Stimulated activated naive CD8-positive, alpha-beta T cell treated with anti-CD3 and anti-CD28 coated beads, Interleukin-15, Interleukin-2, amounts not matched to agents 100 U/mL and 50 U/mL, for 24 hours (primary cell): ENCODE data around the gene TGM5.
"Not testable (repeated sequence)": the region's sequence is repeated elsewhere in the genome, so short reads cannot be mapped to it uniquely, and the experiment has no call there.

Experiments used
- ATAC-seq: fragments of 150-1000 bp; cut with Tn5 transposase; one replicate; pipeline ENCODE4 v1.10.0; 2021
- DNase-seq: peaks from one replicate; pipeline ENCODE4 v3.0.0; 2021

The TGM5 gene

DNA sequence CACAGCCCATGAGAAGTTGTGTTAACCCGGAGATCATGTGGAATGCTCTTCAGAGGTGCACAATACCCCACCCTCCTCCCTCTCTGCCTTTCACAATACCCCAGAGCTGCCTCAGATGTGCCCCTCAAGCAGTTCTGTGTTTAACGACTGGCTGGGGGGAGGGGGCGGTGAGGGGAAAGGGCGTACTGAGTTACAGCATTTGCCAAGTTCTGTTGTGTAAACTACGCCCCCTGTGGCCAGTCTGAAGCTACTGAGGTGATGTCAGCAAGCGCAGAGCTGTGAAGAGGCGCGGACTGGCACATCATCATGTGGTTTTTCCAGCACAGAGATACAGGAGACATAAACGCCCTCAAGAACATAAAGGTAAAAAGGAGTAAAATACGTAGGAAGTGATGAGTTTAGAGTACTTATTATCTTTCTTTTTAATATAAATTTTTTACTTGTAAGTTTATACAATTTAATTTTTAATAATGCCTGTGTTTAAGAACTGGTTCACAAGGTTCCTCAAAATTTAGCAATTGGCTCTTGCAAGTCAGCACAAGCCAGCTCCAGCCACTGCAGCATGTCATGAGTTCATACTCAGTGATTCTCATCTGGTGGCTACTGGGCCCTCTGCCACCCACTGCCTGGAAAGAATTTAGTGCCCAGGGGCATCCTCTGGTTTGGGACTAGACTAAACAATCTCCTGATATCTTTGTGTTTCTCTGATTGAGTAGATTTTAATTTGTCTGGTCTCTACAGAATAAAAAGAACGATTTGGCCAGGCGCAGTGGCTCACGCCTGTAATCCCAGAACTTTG, 47.6 kb downstream of the TGM5 start:
- DNase-seq (peak; percentile 19), ATAC-seq (no peak)

DNA sequence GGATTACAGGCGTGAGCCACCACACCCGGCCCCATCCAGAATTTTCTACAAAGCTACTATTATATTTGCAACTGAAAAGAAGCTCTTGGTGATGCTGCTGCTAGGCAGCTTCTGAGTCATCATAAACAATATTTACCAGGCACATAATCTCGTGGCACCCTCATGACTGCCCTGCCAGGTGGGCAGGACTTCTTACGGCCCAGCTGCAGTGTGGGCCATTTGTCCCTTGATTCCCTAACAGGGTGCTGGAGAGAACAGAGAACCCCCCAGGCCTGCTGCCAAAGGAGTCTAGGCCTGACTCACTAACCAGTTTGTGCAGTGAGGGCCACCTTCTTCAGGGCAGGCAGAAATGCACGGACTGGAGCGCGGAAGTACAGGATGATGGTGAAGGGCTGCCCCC, 50.8 kb downstream of the TGM5 start:
- DNase-seq (no peak), ATAC-seq (no peak)

DNA sequence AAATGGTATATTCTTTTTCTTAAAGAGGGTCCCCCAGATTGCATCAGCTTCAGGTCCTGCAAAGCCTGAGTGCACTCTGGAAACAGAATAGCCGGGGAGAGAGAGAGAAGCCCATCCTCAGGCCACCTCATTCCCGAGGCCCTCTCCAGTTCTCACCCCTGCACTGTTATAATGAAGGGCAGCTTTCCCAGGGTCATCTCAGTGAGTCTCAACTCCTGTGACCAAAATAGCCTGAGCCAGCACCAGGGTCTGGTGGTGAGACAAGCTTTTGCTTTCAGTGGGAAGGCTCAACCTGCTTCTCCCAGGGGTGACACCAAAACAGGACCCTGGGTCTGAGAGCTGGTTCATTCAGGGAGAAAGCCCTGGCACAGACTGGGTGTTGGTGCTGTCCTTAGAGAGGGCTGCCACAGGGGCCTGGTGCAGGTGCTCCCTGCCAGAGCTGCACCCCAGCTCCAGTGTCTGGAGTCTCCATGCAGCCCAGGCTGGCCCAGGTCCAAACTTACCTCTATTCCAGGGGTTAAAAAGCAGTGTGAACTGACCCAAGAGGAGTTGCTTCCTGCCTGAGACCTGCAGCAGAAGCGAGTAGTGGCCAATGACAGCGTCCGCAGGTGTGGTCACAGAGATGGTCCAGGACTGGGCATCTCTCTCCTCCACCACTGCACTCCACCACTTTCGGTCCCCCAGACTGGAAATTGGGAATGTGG, 52.0 kb downstream of the TGM5 start:
- DNase-seq (no peak), ATAC-seq (no peak)

DNA sequence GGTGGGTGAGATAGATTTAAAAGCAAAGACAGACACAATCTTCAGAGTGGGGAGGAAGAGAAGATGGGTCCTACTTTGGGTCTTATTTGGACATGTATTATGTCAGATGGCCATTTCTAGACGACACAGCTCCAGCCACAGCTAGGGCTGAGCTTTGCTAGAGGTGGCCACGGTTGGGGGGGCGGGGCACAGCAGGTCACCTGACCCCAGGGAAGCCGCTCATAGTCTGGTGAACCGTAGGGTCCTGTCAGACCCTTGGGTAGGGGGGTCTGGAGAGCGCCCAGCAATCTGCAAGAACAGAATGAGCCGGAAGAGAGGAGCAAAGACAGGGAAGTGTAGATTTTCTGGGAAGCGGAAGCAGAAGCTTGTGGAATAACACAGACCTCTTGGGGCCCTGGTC, 52.6 kb downstream of the TGM5 start:
- no peak for ATAC-seq
- DNase-seq, result no peak

DNA sequence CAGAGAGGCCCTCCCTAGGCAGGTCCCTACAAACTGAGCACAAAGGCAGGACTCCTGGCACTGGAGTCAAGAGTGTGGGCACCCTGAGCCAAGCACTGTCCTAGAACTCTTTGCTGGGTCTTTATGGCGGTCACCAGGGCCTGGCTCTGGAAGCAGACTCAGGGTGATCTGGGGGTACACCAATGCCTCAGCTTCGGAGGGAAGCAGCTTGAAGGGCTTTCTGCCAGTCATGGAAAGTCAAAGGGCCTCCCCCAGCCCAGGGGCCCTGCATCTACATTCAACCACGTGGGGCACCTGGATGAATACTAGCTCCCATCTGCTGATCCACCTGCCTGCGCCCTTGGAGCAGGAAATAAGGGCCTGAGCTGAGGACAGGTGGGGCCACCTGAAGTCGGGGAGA, 53.3 kb downstream of the TGM5 start:
- no peak for DNase-seq
- no peak for ATAC-seq

DNA sequence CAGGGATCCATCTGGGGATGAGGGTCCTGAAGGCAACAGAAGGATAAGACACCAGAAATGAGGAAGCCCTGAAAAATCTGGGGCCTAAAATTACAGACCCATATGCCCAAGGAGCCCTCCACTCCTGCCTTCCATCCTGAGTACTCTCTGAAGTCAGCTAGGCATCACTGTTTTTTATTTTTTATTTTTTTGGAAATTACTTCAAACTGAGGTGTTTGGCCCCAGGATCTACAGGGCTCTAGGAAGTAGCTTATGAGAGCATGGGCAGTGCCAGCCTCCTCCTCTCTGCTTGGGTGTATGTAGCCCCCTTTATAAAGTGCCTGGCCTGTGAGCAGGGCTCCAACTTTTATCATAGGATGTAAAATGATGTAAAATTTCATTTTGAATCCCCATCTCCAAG, 53.8 kb downstream of the TGM5 start:
- no peak for ATAC-seq
- no peak for DNase-seq

DNA sequence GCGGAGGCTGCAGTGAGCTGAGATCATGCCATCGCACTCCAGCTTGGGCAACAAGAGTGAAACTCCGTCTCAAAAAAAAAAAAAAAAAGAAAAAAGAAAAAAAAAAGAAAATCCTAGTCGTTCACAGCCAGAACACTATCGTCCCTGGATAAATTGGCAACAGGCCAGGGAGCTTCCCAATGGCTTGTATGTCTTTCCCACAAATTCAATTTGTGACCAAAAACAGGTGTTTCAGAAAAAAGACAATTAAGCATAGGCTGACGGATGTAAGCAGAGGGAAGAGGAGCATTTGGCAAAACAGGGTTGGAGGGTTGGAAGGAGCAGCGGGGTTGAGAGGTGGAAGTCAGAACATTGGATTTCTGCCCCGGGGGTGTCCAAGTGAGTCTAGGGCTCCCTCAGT, 54.4 kb downstream of the TGM5 start:
- ATAC-seq (no peak), DNase-seq (no peak)

DNA sequence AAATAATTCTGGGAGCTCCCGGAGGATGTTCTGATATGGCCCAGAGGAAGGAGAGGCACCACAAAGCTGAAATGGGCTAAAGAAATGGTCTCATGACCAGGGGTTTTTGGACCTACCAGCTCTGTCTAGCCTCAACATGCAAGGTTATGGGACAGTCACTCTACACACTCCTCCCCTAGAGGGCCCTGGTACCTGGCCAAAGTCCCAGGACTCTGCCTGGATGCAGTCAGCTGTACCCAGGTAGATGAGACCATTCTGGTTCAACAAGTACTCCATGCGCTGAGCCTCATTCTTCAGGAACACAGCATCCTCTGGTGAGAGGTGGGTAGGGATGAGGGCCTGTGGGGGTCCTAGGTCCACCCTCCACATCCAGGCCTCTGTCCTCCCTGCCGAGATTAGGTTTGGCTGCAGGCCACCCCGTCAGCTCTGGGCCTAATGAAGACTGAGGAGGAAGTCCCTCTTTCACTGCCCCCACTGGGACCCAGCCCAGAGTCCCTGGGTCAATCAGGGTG, 55.4 kb downstream of the TGM5 start:
- ATAC-seq (no peak), DNase-seq (no peak)

DNA sequence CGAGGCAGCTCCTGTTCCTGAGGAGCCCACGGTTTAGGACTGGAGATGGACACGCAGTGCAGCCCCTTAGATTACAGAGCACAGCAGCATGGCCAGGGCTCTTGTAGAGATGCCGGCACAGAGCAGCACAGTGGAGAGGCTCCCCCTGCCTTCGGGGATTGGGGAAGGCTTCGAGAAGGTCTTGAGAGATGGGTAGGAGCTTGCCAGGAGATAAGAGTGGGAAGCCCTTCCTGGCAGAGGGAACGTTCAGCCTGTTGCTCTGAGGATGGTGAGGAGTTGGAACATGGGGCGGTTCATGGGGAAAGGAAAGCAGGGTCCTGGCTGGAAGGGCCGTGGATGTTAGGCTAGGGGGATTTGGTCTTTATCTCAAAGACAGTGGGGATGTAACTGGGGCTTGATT, 55.9 kb downstream of the TGM5 start:
- no peak for ATAC-seq
- no peak for DNase-seq

DNA sequence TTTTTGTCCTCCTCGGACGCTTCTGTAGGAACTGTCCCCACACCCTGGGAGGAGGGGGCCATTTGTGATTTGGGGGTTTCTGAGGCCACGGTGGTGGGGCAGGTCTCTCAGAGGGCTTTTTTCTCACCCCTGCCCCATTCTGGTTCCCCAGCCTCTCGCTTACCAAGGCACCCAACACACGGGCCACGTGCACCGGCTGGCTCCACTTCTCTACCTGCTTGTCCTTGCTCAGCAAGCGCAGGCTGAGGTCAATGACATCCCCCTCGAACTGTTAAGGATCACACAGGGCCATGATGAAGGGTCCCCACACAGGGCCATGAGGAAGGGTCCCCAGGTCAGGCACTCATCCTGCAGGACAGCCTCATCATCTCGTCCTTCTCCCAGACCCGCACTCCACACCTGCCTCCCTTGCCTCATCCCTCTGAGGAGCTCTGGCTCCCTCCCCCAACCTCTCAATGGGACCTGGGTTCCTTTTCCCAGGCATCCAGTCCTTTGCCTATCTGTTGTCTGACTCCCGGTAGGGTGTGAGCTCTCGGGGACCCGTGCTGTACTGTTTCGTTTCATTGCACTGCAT, 56.5 kb downstream of the TGM5 start:
- ATAC-seq (no peak), DNase-seq (no peak)

DNA sequence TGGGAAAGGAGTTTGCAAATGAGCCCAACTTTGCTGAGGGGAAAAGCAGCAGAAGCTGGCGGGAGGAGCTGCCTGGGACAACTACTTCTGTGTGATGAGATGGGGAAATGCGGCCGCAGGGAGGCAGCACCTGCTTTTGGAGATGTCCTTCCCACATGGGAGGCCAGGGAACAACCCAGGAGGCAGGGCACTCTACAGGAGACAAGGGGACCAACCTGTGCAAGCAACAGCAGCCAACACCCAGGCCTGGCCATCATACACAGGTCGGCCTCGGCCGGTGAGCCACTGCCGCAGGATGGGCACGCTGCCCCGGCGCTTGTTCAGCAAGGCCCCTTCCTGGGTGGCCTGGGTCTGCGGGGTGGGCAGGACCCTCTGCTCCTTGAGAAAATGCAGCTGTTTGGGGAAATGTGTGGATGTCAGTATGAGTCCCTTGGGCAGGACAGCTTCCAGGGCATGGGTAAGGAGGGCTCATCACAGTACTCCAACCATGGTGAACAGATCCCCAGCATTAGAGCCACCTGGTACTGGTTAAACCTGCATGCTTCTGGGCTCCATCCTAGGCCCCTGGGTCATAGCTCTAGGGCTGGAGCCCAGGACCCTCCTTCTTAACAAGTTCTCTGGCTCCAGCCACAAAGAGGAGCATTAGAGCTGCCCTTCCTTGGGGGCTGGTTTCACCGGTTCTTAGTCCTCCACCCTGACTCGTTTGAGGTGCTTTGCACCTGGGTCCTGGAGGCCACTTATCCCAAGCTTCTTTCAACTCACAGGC, 57.5 kb downstream of the TGM5 start:
- DNase-seq (no peak), ATAC-seq (no peak)

DNA sequence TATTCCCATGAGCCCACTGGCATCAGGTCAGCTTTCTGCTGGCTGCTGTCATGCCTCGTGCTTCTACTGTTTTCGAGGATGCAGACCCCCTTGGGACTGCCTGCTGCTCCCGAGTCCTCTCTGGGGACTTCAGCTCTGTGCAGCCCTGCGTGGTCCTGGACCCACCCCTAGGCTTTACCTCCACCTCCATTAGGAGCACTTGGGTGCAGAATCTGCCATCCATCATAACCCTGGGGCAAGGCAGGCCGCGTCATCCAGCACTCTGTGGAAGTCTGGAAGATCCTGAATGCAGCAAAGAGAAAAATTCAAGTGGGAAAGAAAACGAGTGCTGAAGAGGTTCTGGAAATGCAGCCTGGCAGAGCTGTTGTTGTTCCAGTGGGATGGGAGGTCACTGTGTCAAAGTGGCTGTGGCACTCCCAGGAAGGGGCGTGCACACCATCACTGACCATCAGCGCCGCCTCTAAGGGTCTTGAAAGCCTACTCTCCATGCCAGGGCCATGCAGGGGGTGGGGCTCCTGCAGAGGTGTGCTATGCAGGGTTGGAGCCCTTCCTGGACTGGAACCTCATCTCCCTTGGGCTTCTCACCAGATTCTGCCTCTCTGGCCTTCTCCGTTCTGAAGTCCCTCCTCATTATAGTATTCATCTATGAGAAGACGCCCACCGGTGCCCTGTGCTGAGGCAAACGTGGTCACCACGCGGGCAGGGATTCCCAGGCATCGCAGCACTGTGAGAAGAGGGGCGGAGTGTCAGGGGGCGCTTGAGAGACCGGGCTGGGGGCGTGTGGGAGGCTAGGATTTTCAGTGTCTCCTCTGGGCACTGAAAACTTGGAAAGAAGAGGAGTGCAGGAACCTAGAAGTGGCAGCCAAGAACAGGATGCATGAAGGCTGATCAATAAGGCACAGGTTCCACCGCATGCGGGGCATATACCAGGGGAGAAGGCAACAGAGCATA, 58.4 kb downstream of the TGM5 start:
- no peak for ATAC-seq
- no peak for DNase-seq

DNA sequence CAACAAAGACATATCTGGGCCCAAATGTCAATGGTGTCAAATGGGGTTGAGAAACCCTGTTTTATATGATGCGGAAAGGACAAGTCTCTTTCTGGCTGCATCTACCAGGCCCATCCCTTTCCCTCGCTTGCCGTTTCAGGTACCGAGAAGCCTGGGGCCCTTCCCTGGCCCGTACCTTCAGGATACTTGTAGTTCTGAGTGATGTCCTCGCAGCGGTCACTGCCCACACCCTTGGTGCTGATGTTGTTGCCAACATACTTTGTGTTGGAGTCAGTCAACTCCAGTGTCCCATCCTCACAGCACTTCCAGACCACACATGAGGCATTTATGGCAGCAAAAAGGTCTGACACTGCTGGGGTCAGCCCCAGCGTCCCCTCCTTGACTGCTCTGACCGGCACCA, 59.7 kb downstream of the TGM5 start:
- no peak for DNase-seq
- ATAC-seq, result no peak

DNA sequence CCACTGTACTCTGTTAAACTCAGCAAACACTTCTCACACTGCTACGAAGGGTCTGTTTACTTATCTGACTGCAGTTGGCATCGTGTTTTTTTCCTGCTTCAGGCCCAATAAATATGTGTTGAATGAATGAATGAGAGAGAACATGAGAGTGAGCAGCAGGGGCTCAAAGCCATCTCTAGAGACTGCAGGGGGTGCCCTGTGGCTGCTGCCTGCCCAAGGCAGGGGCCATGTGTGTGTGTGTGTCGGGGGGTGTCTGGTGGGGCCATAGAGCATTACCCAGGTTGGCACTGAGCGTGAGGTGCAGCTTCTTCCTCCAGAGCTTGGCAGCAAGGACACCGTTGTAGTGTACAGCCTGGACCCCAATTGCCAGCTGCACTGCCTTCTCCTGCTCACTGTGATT, 60.7 kb downstream of the TGM5 start:
- no peak for ATAC-seq
- no peak for DNase-seq

DNA sequence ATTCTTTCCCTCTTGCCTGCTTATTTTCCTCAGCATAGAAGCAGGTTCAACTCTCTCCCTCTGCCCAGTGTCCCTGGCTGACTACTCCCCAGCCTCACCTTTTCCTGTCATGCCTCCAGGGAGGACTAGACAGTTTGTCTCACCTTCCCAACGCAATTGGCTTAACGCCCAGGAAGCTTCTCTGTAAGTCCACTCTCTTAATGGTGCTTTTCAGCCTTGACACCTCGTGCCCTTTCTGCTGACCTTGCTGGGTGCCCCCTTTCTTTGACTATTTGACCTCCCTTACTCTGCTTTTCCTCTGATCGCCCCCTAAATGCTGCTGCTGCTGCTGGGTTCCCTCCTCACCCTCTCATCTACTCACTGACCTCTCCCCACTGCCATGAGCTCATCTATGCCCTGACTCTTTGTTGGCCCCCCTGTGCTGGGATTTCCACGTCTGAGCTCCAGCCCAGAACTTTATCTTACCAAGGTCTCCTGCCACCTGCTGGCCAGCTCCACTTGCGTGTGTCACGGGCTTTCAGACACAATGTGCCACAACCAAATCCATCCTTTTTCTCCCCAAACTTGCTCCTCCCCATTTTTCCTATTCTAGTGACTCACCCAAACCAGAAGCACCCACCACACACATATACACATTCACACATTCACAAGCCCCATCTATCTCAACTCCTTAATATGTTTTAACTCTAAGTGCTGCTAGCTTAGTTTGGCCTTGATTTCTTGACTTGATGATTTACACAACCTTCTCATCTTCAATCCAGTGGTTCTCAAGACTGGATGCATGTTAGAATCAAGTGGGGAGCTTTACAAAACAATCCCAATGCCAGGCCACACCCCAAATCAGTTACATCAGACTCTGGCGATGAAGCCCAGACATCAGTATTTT, 62.5 kb downstream of the TGM5 start:
- peak; percentile 73 for ATAC-seq
- DNase-seq, result peak; percentile 67

DNA sequence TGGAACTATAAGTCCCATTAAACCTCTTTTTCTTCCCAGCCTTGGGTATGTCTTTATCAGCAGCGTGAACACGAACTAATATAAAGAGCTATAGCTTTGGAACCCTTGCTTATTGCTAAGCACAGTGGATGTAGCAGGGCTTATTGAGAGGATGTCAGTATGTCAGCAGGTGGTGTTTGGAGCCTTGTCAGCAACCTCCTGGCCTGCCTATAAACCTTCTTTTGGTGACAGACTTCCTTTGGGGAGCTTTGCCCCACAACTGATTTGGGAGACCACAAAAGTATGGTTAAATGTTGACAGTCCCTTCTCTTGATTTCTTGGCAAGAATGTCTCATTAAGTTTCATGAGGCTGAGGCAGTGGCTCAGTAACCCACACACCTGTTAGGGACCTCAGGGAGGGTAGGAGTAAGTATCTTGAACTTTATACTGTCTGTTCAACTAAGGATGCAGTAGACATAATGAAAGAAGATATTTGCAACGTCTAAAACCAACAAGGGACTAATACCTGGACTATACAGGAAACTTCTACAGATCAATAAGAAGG, 66.7 kb downstream of the TGM5 start:
- DNase-seq (no peak), ATAC-seq (peak; percentile 50)

DNA sequence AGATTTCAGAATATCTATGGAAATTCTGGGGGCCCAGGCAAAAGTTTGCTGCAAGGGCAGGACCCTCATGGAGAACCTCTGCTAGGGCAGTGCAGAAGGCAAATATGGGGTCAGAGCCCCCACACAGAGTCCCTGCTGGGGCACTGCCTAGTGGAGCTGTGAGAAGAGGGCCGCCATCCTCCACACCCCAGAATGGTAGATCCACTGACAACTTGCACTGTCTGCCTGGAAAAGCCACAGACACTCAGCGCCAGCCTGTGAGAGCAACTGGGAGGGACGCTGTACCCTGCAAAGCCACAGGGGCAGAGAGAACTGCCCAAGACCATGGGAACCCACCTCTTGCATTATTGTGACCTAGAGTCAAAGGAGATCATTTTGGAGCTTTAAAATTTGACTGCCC, 67.7 kb downstream of the TGM5 start:
- no peak for DNase-seq
- no peak for ATAC-seq

DNA sequence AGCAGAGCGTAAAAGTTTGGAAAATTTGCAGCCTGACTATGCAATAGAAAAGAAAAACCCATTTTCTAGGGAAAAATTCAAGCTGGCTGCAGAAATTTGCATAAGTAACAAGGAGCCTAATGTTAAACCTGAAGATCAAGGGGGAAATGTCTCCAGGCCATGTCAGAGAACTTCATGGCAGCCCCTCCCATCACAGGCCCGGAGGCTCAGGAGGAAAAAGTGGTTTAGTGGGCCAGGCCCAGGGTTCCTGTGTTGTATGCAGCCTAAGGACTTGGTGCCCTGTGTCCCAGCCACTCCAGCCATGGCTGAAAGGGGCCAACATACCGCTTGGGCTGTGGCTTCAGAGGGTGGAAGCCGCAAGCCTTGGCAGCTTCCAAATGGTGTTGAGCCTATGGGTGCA, 68.2 kb downstream of the TGM5 start:
- not testable (repeated sequence) for DNase-seq, ATAC-seq

DNA sequence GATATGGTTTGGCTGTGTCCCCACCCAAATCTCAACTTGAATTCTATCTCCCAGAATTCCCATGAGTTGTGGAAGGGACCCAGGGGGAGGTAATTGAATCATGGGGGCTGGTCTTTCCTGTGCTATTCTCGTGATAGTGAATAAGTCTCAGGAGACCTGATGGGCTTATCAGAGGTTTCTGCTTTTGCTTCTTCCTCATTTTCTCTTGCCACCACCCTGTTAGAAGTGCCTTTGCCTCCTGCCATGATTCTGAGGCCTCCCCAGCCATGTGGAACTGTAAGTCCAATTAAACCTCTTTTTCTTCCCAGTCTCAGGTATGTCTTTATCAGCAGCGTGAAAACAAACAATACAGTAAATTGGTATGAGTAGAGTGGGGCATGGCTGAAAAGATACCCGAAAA, 69.0 kb downstream of the TGM5 start:
- ATAC-seq, DNase-seq: not testable (repeated sequence)
